GM21717 (cell line): ENCODE measurements around the gene PRSS8.
"Not testable (repeated sequence)": the region's sequence is repeated elsewhere in the genome, so short reads cannot be mapped to it uniquely, and the experiment has no call there.

ENCODE experiments used
- ATAC-seq: cut with Tn5 transposase; IDR thresholded peaks from one replicate; pipeline ENCODE4 v1.9.1; 2021; ENCODE audit warnings: mild to moderate bottlenecking, moderate library complexity; ENCODE audit not compliant: unreplicated experiment

PRSS8 gene

DNA sequence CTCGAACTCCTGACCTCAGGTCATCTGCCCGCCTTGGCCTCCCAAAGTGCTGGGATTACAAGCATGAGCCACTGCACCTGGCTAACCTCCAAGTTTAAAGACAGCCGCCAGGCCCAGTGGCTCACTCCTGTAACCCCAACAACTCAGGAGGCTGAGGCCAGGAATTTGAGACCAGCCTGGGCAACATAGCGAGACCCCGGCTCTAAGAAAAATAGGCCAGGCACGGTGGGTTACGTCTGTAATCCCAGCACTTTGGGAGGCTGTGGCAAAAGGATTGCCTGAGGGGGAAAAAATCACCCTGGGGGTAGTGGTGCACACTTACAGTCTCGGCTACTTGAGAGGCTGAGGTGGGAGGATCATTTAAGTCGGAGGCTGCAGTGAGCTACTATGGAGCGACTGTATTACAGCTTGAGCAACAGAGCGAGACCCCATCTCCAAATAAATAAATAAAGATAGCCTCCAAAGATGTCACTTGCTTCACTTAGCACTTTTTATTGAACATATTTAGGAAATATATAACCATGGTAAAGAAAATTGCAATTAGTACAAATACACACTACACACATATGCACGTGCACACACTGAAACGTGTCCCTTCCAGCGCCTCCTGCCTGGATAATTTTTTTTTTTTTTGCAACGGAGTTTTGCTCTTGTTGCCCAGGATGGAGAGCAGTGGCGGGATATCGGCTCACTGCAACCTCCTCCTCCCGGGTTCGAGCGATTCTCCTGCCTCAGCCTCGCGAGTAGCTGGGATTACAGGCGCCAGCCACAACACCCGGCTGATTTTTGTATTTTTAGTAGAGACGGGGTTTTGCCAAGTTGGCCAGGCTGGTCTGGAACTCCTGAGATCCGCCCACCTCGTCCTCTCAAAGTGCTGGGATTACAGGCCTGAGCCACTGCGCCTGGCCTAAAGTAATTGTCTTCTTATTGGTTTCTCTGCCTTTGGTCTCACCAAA is 28.7 kb downstream of the PRSS8 start:
- ATAC-seq = no peak

DNA sequence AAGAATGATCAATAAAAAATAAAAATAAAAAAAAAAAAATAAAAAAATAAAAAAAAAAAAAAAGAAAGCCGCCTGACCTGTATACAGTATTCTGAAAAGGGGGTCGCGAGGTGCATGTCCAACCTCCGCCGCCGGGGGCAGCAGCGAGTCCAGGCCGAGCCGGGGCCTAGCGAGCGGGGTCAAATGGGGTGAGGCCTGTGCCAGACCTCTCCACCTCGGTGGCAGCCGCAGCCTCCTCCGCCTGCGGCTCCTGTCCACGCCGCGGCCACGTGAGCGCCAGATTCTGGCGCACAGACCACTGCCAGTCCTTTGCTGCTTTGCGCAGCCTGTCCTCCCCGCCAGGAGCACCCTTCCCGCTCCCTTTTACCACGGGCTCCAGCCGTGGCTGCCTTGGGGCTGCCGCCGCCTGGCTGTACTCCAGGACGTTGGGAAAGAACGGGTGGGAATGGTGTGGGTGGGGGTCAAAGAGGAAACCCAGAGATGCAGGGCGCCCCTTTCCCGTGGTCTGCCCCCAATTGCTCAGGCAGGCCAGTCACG is 29.8 kb downstream of the PRSS8 start:
- ATAC-seq = no peak

DNA sequence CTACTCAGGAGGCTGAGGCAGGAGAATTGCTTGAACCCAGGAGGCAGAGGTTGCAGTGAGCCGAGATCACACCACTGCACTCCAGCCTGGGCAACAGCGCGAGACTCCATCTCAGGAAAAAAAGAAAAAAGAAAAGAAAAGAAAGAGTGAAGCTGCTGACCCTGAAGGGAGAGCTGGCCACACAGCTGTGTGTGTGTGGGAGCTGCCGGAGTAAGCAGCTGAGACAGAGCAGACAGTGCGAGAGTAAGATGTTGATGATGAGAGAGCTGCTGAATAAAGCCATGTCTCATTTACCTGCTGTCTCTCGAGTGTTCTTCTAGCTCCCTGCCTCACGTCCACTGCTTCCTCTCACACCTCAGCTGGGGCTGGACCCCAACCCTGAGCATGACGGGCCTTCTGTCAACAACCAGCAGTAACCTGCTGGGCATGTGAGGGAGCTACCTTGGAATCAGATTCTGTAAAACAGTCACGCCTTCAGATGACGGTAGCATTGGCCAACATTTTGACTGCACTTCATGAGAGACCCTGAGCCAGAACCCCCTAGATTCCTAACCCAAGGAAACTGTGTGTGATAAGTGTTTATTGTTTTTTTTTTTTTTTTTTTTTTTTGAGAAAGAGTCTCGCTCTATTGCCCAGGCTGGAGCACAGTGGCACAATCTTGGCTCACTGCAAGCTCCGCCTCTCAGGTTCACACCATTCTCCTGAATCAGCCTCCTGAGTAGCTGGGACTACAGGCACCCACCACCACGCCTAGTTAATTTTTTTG is 34.5 kb downstream of the PRSS8 start:
- not testable (repeated sequence) for ATAC-seq

DNA sequence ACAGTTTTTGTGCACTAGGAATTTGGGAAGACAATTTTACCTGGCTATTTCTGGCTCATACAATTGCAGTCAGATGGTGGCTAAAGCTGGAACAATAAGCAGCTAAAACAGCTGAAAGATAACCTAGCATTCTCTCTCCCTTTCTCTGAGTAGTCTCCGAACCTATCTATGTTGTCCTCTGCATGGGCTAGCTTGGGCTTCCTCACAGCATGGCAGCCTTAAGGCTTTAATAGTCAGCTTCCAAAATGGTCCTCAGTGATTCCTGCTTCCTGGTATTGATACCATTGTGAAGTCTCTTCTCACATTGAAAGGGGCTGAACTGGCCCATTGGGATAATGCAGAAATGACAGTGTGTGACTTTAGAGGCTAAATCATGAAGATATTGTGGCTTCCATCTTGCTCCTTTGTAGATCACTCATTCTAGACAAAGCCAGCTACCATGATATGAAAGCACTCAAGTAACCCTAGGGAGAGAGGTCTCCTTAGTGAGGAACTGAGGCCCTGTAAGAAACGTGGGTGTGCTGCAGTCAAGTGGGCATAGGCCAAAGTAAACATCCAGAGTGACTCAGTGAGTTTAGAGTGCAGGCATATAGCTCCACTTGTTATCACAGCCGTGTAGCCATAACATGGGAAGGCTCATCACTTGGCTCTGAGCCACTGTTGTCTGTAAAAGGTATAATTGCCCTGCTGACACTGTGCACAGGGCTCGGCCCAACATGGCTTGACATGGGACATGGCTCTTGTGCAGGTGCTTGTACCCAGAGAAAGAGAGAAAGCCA is 35.5 kb downstream of the PRSS8 start:
- no peak for ATAC-seq

DNA sequence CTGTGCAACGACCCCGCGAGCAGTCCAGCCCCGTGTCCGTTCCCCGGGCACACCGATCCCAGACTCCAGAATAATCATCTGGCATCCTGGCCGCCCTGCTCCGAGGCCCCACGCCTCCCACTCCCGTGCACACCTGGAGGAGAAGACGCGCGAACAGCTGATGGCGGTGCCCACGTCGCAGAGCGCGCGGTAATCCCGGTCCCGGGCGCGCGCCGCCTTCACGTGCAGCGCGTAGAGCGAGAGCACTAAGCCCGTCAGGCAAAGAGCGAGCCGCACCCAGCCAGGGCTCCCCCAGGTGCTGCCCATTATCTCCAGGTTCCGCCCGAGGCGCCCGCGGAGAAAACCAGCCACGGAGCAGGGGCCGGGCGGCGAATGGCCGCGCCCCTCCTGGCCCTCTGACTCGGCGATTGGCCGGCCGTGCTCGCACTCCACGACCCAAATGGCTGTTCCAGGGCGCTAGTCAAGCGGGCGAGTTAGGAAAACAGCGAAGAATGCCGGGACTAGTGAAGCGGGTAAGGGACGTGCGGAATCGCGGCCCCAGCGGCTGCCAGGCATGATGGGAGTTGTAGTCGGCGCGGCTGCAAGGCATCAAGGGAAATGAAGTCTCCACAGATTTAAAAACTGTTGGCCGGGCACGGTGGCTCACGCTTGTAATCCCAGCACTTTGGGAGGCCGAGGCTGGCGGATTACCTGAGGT is 41.0 kb downstream of the PRSS8 start, which contains the start of gene VKORC1:
Gene VKORC1, minus strand, starts transcription at position 374 of the 697 bp plus-strand sequence. Its CDS starts 68 bp downstream, at position 306.
- ATAC-seq = peak; percentile 78

DNA sequence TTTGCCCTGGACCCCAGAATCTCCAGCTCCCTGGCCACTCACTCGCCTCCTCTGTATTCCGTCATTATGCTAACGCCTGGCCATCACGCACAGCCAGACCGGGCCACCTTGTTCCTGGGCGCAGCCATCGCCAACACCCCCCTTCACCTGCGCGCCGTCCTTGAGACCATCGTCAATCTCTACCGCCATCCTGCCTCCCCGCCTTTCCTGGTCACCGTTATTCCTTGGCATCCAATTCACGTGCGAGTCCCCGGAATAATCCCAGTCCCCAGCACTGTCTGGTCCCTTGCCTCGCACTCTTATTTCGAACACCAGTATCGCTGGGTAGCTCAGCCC is 41.5 kb downstream of the PRSS8 start:
- no peak for ATAC-seq

DNA sequence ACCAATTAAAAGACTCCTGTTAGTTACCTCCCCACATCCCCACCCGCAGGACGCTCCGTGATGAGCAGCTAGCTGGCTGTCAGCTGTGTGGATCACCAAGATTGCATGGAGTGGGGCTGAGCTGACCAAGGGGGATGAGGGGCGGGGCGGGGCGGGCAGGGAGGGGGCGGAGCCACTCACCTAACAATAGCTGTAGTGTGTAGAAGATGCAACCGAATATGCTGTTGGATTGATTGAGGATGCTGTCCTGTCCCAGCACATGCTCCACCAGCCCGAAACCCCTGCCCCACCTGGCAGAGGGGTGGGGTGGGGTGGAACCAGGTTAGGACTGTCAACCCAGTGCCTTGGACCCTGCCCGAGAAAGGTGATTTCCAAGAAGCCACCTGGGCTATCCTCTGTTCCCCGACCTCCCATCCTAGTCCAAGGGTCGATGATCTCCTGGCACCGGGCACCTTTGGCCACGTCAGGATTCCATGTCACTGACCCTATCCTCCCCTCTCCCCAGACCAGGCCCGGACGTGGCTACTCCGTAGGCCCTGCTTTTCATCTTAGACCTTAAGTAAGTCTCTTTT is 42.3 kb downstream of the PRSS8 start:
- no peak for ATAC-seq

DNA sequence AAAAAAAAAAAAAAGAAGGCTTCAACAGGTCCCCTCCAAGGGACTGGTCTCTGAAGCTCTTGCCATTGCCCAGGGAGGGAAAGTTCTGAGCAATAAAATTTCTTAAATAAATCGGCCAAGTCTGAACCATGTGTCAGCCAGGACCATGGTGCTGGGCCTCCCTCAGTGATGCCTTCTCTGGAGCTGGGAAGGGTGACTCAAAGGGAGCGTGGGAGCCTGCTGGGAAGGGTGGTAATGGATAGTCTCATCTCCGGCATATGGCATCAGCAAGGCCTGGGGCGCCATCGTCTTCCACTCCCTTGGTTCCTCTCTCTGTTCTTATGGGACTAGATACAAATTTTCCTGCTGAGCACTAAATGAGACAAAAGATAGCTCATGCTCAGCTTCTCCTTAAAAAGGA is 43.2 kb downstream of the PRSS8 start:
- no peak for ATAC-seq

DNA sequence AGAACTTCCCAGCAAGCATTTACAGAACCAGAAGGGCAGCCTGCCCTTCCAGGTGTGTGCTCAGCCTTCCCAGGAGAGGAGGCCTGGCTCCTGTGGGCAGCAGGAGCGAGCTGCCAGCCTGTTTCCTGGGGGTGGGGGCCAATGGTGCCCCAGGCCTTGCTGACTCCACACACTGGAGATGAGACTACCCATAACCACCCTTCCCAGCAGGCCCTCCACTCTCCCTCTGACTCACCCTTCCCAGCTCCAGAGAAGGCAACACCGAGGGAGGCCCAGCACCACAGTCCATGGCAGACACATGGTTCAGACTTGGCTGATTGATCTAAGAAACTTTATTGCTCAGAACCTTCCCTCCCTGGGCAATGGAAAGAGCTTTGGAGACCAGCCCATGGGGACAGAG is 45.0 kb downstream of the PRSS8 start:
- ATAC-seq = no peak

DNA sequence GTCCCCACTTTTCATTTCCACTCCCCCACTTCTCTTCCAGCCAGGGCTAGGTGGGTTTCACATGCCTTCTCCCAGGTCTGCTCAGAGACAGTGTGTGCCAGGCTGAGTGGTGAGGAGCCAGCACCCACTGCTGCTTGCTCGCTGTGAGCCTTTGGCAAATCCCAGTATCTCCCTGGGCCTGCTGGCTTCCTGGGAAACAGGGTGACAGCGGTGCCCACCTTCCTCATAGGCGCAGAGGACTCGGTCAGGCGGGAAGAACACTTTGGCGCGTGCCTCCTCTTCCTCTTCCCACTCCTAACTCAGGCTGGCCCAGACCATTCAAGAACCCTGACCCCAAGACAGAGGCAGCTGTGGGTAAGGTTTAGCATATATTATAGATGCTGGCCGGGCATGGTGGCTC is 46.3 kb downstream of the PRSS8 start:
- no peak for ATAC-seq

DNA sequence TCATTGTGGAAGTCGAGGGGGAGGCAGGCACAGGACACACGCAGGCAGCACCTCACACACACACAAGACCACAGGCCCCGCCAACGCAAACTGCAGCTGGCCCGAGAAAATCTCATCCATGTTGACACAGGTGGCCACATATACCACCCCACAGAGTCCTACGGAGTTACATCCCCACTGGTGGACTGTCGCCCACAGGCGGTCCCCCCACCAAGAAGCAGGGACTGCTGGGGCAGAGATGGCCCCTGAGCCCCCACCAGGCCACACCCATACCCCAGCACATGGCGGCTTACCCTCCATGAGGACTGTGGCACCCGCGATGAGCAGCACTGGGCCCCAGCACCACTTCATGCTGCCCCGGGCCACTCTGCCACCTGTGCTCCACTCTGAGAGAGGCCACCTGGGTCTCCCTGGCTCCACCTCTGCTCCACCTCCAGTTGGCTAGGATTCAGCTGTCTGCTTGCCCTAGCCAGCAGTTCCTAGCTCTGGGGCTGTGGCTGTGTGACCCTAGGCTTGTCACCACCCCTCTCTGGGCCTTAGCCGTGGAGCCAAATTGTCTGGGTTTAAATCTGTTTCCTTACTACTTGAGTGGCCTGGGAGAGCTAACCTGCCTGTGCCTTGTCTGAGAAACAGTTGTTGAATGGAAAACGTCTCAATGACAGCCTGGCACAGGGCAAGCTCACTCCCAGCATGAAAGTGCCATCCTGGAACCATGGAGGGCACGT is 46.9 kb downstream of the PRSS8 start, which contains the start of gene PRSS53:
Gene PRSS53, minus strand, starts transcription at position 485 of the 725 bp plus-strand sequence. Its CDS starts 134 bp downstream, at position 351.
- no peak for ATAC-seq

DNA sequence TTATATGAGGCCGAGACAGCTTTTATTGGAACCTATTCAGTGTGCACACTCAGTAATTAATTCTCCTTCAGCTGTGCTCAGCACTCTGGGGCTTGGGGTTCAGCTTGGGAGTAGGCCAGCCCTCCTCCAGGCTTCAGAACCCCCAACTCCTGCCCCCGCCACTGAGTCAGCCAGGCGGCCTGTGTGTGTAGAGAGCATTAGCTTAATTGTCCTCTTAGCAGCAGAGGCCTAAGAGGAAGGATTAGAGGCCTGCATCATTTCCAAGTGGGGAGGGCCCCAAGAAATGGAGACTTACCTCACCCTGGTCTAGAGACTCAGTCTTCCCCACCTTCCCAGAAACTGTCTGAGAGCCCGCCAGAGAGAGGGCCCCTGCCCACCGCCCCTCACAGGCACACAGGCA is 47.6 kb downstream of the PRSS8 start:
- ATAC-seq = no peak

DNA sequence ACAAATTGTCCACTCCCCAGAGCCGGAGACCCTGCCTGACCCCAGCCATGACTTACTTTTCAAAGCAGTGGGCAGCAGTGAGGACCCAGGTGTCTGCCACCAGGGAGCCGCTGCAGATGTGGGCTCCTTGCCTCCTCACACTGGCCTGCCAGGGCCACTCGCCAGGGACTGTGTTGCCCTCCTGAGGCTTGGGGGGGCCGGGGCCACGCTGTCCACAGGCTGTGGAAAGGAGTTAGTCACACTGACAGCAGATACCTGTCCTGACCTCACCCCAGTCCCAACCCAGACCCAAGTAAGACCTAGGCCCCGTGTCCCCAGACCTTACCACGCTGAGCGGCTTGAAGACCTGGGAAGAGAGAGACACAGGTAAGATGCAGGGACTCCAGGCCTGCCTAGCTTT is 48.0 kb downstream of the PRSS8 start:
- no peak for ATAC-seq

DNA sequence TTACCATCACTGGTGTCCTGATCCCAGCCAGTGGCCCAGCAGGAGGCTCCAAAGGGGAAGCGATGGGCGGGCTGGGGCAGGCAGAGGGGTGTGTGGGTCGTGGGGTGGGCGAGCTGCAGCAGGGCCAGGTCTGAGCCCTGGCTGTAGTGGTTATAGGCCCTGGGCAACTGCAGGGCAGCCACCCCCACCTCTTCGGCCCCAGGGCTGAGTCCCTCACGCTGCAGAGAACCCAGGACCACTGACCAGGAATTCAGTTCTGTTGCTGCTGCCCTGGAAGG is 49.0 kb downstream of the PRSS8 start:
- ATAC-seq = no peak

DNA sequence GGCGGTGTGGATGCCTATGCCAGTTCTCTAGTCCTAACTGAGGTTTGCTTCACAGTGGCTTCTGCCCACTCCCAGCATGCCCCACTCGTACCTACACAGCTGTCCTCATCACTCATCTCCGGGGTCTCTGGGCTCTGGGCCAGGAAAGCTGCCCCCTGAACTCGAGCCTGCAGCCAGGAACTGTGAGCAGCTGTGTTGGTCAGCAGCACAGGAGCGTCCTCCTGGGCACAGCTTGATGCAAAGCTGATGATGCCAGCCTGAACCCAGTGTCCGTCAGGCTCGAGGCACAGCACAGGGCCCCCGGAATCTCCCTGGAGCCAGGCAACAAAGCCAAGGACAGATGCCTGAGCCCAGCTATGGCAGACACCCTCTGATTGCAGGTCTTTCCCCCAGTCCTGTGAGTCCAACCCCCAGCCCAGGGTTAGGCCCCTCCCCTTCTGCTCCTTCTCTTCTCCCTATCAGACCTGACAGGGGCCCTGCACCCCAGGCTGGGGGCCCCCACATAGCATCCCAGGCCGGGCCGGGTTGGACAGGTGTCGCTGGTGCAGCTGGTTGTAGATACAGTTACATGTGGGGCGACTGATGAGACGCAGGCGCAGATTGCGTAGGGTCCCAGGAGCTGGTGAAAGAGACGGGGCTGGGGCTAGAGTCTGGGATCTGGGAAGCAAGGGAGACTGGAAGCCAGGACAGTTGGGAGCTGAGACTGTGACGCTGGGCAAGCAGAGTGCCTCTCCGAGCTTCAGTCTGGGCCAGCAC is 49.5 kb downstream of the PRSS8 start:
- no peak for ATAC-seq

DNA sequence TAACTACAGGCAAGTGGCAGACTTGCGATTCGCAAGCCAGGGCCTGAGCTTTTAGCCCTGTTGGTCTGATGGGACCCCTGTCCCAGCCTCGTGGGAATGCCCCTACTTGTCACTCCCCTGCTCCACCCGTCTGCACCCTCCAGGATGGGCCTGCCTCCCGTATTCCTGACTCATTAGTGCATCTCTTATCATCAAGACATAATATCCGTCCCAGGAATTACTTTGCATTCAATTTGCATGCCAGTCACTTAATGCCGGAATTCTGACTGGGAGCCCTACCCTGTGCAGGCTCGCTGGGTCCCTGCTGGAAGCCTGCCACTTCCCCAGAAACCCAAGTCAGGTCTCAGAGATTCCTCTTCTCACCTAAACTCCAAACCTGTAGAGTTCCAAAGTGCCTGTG is 50.1 kb downstream of the PRSS8 start:
- no peak for ATAC-seq

DNA sequence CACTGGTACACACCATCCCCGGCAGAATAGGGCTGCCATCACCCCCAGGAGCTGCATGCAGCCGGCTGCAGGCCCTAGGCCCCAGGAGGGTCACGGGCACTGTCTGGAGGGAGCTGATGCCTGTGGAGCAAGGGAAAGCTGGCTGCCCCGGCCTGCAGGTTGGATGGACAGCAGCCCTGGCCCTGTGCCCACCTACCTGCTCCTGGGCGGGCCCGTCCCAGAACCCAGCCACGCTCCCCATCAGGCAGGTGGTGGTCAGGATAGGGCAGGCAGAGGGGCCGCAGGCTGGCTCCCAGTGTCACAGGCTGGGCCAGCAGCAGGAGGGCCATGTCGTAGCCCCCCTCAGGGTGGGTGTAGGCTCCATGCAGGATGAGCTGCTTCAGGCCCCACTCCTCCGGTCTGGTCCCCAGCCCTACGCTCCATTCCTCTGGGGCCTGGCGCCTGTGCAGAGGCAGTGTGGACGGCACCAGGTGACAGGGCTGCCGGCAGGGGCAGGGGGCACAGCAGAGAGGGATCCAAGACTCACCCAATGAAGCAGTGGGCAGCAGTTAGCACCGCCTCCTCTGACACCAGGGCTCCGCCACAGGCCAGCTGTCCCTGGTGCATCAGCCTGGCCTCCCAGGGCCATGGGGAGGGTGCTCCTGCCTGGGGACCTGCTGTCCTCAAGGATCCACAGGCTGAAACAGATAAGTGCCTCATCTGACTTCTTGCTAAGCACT is 50.8 kb downstream of the PRSS8 start:
- ATAC-seq = no peak

DNA sequence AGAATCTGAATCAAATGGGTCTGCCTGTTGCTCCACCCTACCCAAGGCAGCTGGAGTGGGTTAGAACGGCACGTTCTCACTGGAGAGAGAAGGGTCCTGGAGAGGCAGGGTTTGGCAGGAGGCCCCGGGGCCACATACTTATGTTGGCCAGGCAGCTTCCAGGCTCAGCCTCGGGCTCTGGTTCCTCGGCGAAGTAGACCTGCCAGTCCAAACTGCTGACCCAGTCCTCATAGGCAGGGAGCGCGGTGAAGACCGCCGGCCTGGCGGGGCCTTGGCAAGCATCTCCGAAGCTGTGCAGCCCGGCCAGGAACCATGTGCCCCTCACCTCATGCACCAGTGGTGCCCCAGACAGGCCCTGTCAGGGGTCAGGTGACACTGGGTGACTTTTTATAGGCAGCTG is 51.5 kb downstream of the PRSS8 start:
- no peak for ATAC-seq
